ENCODE data around the gene AOAH. TPM values are rescaled to one million over a fixed set of nuclear protein-coding genes. Genes with fewer than 3 reads are reported as not detected.

The AOAH gene
- total and polyA plus RNA-seq, 2 of the 13 experiments (the other 11 are each of a cell fraction or from before 2014, with no cell fraction given): not detected

DNA sequence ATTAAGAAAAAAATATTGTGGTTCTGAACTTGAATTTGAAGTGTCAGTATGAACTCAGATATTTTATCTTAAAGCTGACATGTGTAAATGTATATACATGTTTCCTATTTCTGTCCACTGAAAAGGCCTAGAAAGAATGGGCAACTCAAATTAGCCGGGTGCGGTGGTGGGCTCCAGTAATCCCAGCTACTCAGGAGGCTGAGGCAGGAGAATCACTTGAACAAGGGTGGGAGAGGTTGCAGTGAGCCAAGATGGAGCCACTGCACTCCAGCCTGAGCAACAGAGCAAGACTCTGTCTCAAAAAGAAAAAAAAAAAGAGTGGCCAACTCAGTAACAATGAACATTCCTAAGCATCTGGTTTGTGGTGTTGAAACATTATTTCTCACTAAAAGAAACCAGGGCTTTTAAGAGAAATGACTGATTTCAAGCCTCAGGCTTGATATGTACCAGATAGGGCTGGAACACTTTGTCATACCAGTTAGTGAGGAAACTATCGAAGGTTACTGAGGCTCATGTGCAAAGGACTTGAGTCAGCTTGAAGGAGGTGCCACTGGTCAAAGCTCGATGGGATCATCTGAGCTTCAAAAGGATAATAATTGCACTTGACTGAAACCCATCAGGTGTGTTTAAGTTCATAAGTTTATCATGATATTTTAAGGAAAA lies 40.5 kb downstream of the AOAH start (continued):
- TF ChIP-seq, protein P1, sequence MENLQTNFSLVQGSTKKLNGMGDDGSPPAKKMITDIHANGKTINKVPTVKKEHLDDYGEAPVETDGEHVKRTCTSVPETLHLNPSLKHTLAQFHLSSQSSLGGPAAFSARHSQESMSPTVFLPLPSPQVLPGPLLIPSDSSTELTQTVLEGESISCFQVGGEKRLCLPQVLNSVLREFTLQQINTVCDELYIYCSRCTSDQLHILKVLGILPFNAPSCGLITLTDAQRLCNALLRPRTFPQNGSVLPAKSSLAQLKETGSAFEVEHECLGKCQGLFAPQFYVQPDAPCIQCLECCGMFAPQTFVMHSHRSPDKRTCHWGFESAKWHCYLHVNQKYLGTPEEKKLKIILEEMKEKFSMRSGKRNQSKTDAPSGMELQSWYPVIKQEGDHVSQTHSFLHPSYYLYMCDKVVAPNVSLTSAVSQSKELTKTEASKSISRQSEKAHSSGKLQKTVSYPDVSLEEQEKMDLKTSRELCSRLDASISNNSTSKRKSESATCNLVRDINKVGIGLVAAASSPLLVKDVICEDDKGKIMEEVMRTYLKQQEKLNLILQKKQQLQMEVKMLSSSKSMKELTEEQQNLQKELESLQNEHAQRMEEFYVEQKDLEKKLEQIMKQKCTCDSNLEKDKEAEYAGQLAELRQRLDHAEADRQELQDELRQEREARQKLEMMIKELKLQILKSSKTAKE (CRISPR knock-in tag; IDR thresholded peaks at IDR 0.05; ENCODE audit: borderline replicate concordance): no peak

DNA sequence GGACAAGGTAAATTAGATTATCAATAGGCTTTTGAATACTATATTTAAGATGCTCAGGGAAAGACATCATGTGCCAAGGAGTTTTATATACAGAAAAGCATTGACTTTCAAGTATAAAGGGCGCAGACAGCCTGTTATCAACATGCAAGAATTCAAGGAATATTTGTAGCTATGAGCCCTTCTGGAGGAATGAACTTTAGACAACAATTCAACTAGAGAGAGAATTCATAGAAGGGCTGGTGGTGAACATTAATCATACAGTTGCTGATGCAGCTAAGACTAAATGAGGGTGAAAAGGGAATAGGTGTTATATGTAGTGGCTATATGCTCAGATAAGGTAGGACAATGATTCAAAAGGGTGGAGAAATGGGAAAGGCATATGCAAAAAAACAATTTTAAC lies 41.2 kb downstream of the AOAH start:
- 5% methylated on average over 1 of the region's 1 CpG for WGBS (ENCODE audit: low lambda C conversion rate)
- intact Hi-C loops (cut with micrococcal nuclease; ENCODE audit: unreplicated experiment): no loop called here

More for the DNA sequence above, 41.2 kb downstream of the AOAH start:
- ChIA-PET POLR2A (no interaction called here), CTCF (ENCODE audit: low intra/inter-chr PET ratio, low total read pairs) (no interaction called here)
- no peak overlapping the region for H3K4me2 ChIP-seq (ENCODE audit: low read depth, low read length)
- no TSS peak for BruUV-seq (replicated peaks)
- no peak overlapping the region for H3K4me3 ChIP-seq (replicated peaks in 1 of 3; ENCODE audit: insufficient read depth in 1 of 3, low read depth in 2 of 3, low read length in 3 of 3)
- H3K9me3 ChIP-seq (ENCODE audit: low read length): no peaks in the 10 kb centered on the region
- DNase-seq (ENCODE audit: low spot score) (no peak), ATAC-seq (no peak), FAIRE-seq (no peak)
- no peaks in the 10 kb centered on the region for H3K4me1 ChIP-seq (ENCODE audit: insufficient read depth, low read length)
- no peak overlapping the region for H3K9ac ChIP-seq (ENCODE audit: insufficient read depth, low read depth, low read length)
- H2AFZ ChIP-seq (ENCODE audit: low read length): no peak overlapping the region
- TF ChIP-seq SMC3 (IDR thresholded peaks at IDR 0.05; ENCODE audit: low read length): no peak
- TF ChIP-seq, protein P2, sequence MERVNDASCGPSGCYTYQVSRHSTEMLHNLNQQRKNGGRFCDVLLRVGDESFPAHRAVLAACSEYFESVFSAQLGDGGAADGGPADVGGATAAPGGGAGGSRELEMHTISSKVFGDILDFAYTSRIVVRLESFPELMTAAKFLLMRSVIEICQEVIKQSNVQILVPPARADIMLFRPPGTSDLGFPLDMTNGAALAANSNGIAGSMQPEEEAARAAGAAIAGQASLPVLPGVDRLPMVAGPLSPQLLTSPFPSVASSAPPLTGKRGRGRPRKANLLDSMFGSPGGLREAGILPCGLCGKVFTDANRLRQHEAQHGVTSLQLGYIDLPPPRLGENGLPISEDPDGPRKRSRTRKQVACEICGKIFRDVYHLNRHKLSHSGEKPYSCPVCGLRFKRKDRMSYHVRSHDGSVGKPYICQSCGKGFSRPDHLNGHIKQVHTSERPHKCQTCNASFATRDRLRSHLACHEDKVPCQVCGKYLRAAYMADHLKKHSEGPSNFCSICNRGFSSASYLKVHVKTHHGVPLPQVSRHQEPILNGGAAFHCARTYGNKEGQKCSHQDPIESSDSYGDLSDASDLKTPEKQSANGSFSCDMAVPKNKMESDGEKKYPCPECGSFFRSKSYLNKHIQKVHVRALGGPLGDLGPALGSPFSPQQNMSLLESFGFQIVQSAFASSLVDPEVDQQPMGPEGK (CRISPR knock-in tag; IDR thresholded peaks at IDR 0.05): no peak
- no peak for TF ChIP-seq ZNF451 (CRISPR knock-in tag; IDR thresholded peaks at IDR 0.05)
- TF ChIP-seq, protein P3, sequence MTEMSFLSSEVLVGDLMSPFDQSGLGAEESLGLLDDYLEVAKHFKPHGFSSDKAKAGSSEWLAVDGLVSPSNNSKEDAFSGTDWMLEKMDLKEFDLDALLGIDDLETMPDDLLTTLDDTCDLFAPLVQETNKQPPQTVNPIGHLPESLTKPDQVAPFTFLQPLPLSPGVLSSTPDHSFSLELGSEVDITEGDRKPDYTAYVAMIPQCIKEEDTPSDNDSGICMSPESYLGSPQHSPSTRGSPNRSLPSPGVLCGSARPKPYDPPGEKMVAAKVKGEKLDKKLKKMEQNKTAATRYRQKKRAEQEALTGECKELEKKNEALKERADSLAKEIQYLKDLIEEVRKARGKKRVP (CRISPR knock-in tag; IDR thresholded peaks at IDR 0.05): no peak
- TF ChIP-seq FOXM1 (CRISPR knock-in tag; IDR thresholded peaks at IDR 0.05): no peak
- TF ChIP-seq, protein P4, sequence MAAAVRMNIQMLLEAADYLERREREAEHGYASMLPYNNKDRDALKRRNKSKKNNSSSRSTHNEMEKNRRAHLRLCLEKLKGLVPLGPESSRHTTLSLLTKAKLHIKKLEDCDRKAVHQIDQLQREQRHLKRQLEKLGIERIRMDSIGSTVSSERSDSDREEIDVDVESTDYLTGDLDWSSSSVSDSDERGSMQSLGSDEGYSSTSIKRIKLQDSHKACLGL (CRISPR knock-in tag; IDR thresholded peaks at IDR 0.05): no peak
- no peak for TF ChIP-seq ZKSCAN1 (IDR thresholded peaks at IDR 0.05; ENCODE audit: low read length)
- TF ChIP-seq, protein P5, sequence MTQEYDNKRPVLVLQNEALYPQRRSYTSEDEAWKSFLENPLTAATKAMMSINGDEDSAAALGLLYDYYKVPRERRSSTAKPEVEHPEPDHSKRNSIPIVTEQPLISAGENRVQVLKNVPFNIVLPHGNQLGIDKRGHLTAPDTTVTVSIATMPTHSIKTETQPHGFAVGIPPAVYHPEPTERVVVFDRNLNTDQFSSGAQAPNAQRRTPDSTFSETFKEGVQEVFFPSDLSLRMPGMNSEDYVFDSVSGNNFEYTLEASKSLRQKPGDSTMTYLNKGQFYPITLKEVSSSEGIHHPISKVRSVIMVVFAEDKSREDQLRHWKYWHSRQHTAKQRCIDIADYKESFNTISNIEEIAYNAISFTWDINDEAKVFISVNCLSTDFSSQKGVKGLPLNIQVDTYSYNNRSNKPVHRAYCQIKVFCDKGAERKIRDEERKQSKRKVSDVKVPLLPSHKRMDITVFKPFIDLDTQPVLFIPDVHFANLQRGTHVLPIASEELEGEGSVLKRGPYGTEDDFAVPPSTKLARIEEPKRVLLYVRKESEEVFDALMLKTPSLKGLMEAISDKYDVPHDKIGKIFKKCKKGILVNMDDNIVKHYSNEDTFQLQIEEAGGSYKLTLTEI (CRISPR knock-in tag; conservative IDR thresholded peaks at IDR 0.05): no peak
- no peak for TF ChIP-seq REPIN1 (CRISPR knock-in tag; IDR thresholded peaks at IDR 0.05; ENCODE audit: borderline replicate concordance, low read depth)
- TF ChIP-seq ZNF737 (CRISPR knock-in tag; IDR thresholded peaks at IDR 0.05; ENCODE audit: borderline replicate concordance): no peak
- in situ Hi-C loops (cut with HindIII; ENCODE audit: extremely low pct_ligation_motif_present, low pct_unique_long_range_greater_than_20kb): no loop called here
- H3K36me3 ChIP-seq (replicated peaks in 1 of 2; ENCODE audit: control insufficient read depth in 1 of 2, insufficient read depth in 2 of 2, low read length in 2 of 2): no peaks in the 10 kb centered on the region
- no peaks in the 10 kb centered on the region for H3K79me2 ChIP-seq (ENCODE audit: insufficient read depth, low read length)
- no peaks in the 10 kb centered on the region for H4K20me1 ChIP-seq (ENCODE audit: insufficient read depth, low read length)
- no peak overlapping the region for H3K27ac ChIP-seq (ENCODE audit: extremely low read length, insufficient read depth, low read length)
- no peaks in the 10 kb centered on the region for H3K27me3 ChIP-seq (ENCODE audit: control insufficient read depth in 1 of 2, insufficient read depth in 2 of 2, low read length in 2 of 2)

All from HepG2 (cell line).